ENCODE results near the gene FGF14.
A peak's percentile ranks its signal among the peaks of the same experiment; 100 is the strongest.

The FGF14 gene

GRCh38 chr13:102310691-102311418, 91.0 kb downstream of the FGF14 start:
- DNase-seq (ENCODE audit: low spot score): no peak

GRCh38 chr13:102309110-102309509, 92.7 kb downstream of the FGF14 start:
- DNase-seq (ENCODE audit: low spot score): no peak

GRCh38 chr13:102302534-102302933, 99.3 kb downstream of the FGF14 start:
- no peak for DNase-seq (ENCODE audit: low spot score)

- no peak for DNase-seq (ENCODE audit: low spot score)
Measured at GRCh38 chr13:102300379-102300778, 101.5 kb downstream of the FGF14 start.

- no peak for DNase-seq (ENCODE audit: low spot score)
Measured at GRCh38 chr13:102299366-102299765, 102.5 kb downstream of the FGF14 start.

- DNase-seq (ENCODE audit: low spot score): no peak
Measured at GRCh38 chr13:102298051-102298450, 103.8 kb downstream of the FGF14 start.

GRCh38 chr13:102295316-102296048, 106.4 kb downstream of the FGF14 start:
- no peak for DNase-seq (ENCODE audit: low spot score)

GRCh38 chr13:102294407-102295018, 107.3 kb downstream of the FGF14 start:
- no peak for DNase-seq (ENCODE audit: low spot score)

GRCh38 chr13:102293723-102294122, 108.1 kb downstream of the FGF14 start:
- DNase-seq (ENCODE audit: low spot score): no peak

- peak; percentile 5 for DNase-seq (ENCODE audit: low spot score)
Measured at GRCh38 chr13:102291587-102292218, 110.1 kb downstream of the FGF14 start.

GRCh38 chr13:102289606-102290005, 112.2 kb downstream of the FGF14 start:
- no peak for DNase-seq (ENCODE audit: low spot score)

- peak; percentile 41 for DNase-seq (ENCODE audit: low spot score)
Measured at GRCh38 chr13:102286326-102286725, 115.5 kb downstream of the FGF14 start.

GRCh38 chr13:102280366-102280765, 121.5 kb downstream of the FGF14 start:
- DNase-seq (ENCODE audit: low spot score): no peak

- no peak for DNase-seq (ENCODE audit: low spot score)
Measured at GRCh38 chr13:102277286-102277685, 124.6 kb downstream of the FGF14 start.

GRCh38 chr13:102276404-102276803, 125.4 kb downstream of the FGF14 start:
- no peak for DNase-seq (ENCODE audit: low spot score)

- no peak for DNase-seq (ENCODE audit: low spot score)
Measured at GRCh38 chr13:102275969-102276368, 125.9 kb downstream of the FGF14 start.

GRCh38 chr13:102273111-102273510, 128.7 kb downstream of the FGF14 start:
- DNase-seq (ENCODE audit: low spot score): no peak

GRCh38 chr13:102267191-102267590, 134.7 kb downstream of the FGF14 start:
- DNase-seq (ENCODE audit: low spot score): no peak

GRCh38 chr13:102261809-102262208, 140.0 kb downstream of the FGF14 start:
- DNase-seq (ENCODE audit: low spot score): no peak

GRCh38 chr13:102261316-102261715, 140.5 kb downstream of the FGF14 start:
- DNase-seq (ENCODE audit: low spot score): no peak

- no peak for DNase-seq (ENCODE audit: low spot score)
Measured at GRCh38 chr13:102260256-102260655, 141.6 kb downstream of the FGF14 start.

- DNase-seq (ENCODE audit: low spot score): no peak
Measured at GRCh38 chr13:102255409-102255808, 146.4 kb downstream of the FGF14 start.

GRCh38 chr13:102251817-102252216, 150.0 kb downstream of the FGF14 start:
- DNase-seq (ENCODE audit: low spot score): no peak

All from RKO (cell line).